ACHN (cell line): ENCODE measurements around the gene KDM4B.
"Not testable (repeated sequence)": the region's sequence is repeated elsewhere in the genome, so short reads cannot be mapped to it uniquely, and the experiment has no call there.

Source experiments
- DNase-seq: peaks from one replicate; pipeline ENCODE4 v3.0.0-alpha.2; 2015
- in situ Hi-C: cut with HindIII; loops from 2 replicates; pipeline ENCODE4 v1.10.0; 2017; ENCODE audit warnings: low sequenced_read_pairs, low pct_ligation_motif_present, low pct_unique_long_range_greater_than_20kb

Gene KDM4B

GRCh38 chr19:4968462-4969291 lies at the start of gene KDM4B:
KDM4B (plus strand) TSS chr19:4969113; CDS start chr19:5032891, 63,778 bp downstream.
- peak; percentile 98 for DNase-seq
- in situ Hi-C loops: no loop called here

- no peak for DNase-seq
- in situ Hi-C loops: no loop called here
These were observed 46.2 kb upstream of the KDM4B start for GRCh38 chr19:4922530-4923275.

- no peak for DNase-seq
- in situ Hi-C loops: no loop called here
These were observed 45.6 kb upstream of the KDM4B start for GRCh38 chr19:4923276-4923747.

- DNase-seq: no peak
- in situ Hi-C loops: no loop called here
These were observed 39.7 kb upstream of the KDM4B start for GRCh38 chr19:4929186-4929585.

GRCh38 chr19:4930664-4931063 lies 38.2 kb upstream of the KDM4B start:
- DNase-seq: no peak
- in situ Hi-C loops: no loop called here

GRCh38 chr19:4932711-4933110 lies 36.2 kb upstream of the KDM4B start:
- no peak for DNase-seq
- in situ Hi-C loops: no loop called here

GRCh38 chr19:4933528-4933927 lies 35.4 kb upstream of the KDM4B start:
- no peak for DNase-seq
- in situ Hi-C loops: no loop called here

- in situ Hi-C loops: no loop called here
- DNase-seq: no peak
These were observed 33.5 kb upstream of the KDM4B start for GRCh38 chr19:4935444-4935843.

- in situ Hi-C loops: no loop called here
- DNase-seq: no peak
These were observed 31.9 kb upstream of the KDM4B start for GRCh38 chr19:4937060-4937459.

- DNase-seq, in situ Hi-C loops: not testable (repeated sequence)
These were observed 30.5 kb upstream of the KDM4B start for GRCh38 chr19:4938461-4938860.

- no peak for DNase-seq
- in situ Hi-C loops: no loop called here
These were observed 29.4 kb upstream of the KDM4B start for GRCh38 chr19:4939466-4939865.

GRCh38 chr19:4941638-4942169 lies 27.2 kb upstream of the KDM4B start:
- in situ Hi-C loops, DNase-seq: not testable (repeated sequence)

- in situ Hi-C loops, DNase-seq: not testable (repeated sequence)
These were observed 18.3 kb upstream of the KDM4B start for GRCh38 chr19:4950650-4951049.

GRCh38 chr19:4951656-4952055 lies 17.3 kb upstream of the KDM4B start:
- in situ Hi-C loops: no loop called here
- no peak for DNase-seq

- in situ Hi-C loops: no loop called here
- DNase-seq: no peak
These were observed 16.0 kb upstream of the KDM4B start for GRCh38 chr19:4952945-4953344.

- in situ Hi-C loops, DNase-seq: not testable (repeated sequence)
These were observed 14.4 kb upstream of the KDM4B start for GRCh38 chr19:4954320-4955149.

GRCh38 chr19:4955274-4955673 lies 13.6 kb upstream of the KDM4B start:
- in situ Hi-C loops: no loop called here
- DNase-seq: no peak

- no peak for DNase-seq
- in situ Hi-C loops: no loop called here
These were observed 10.9 kb upstream of the KDM4B start for GRCh38 chr19:4957981-4958380.
